Stimulated activated CD4-positive, alpha-beta T cell treated with anti-CD3 and anti-CD28 coated beads, TNF-alpha, amount 100 ng/mL, for 1 hour (primary cell): ENCODE results near the gene LDHA.
"Not testable (repeated sequence)": the region's sequence is repeated elsewhere in the genome, so short reads cannot be mapped to it uniquely, and the experiment has no call there.

Source experiments
- DNase-seq, 3 donors: peaks; one replicate each; pipeline ENCODE4 v3.0.0-alpha.2; 2020; ENCODE audit warnings: low read depth in 3 of 3, low spot score in 1 of 3

The LDHA gene

GRCh38 chr11:18393581-18394274 lies 635 bp upstream of the LDHA start:
- DNase-seq: no peak

GRCh38 chr11:18394928-18395734 lies 768 bp downstream of the LDHA start:
- DNase-seq: peak in 1 of 3 donors; percentile 25

GRCh38 chr11:18395735-18396504 lies 1.6 kb downstream of the LDHA start:
- peak; percentile 90 to 92 (median 90) for DNase-seq

- DNase-seq: no peak
These were observed 3.6 kb downstream of the LDHA start for GRCh38 chr11:18397921-18398320.

- DNase-seq: not testable (repeated sequence)
These were observed 6.7 kb downstream of the LDHA start for GRCh38 chr11:18401077-18401476.

- no peak for DNase-seq
These were observed 9.7 kb downstream of the LDHA start for GRCh38 chr11:18404062-18404461.

- DNase-seq: not testable (repeated sequence)
These were observed 13.0 kb downstream of the LDHA start for GRCh38 chr11:18407400-18407799.

GRCh38 chr11:18408558-18409291 lies 14.4 kb downstream of the LDHA start:
- no peak for DNase-seq

GRCh38 chr11:18416459-18416858 lies 22.1 kb downstream of the LDHA start:
- no peak for DNase-seq

GRCh38 chr11:18419040-18419439 lies 24.7 kb downstream of the LDHA start:
- DNase-seq: no peak

GRCh38 chr11:18420067-18420466 lies 25.7 kb downstream of the LDHA start:
- DNase-seq: no peak

- no peak for DNase-seq
These were observed 32.9 kb downstream of the LDHA start for GRCh38 chr11:18427240-18427639.

GRCh38 chr11:18429332-18429731 lies 35.0 kb downstream of the LDHA start:
- DNase-seq: no peak

- DNase-seq: no peak
These were observed 44.3 kb downstream of the LDHA start for GRCh38 chr11:18438691-18439090.

GRCh38 chr11:18449251-18449650 lies 54.9 kb downstream of the LDHA start:
- no peak for DNase-seq

- DNase-seq: no peak
These were observed 58.6 kb downstream of the LDHA start for GRCh38 chr11:18452927-18453326.

- no peak for DNase-seq
These were observed 61.5 kb downstream of the LDHA start, which contains the start of gene LDHAL6A for GRCh38 chr11:18455686-18456372. Gene LDHAL6A, plus strand, starts transcription at chr11:18455856. Its CDS starts 825 bp downstream, at chr11:18456681.

- no peak for DNase-seq
These were observed 63.1 kb downstream of the LDHA start for GRCh38 chr11:18457450-18457849.
